Epidermal melanocyte (primary cell): ENCODE measurements around the gene OPN1MW.
A peak's percentile ranks its signal among the peaks of the same experiment; 100 is the strongest.
"Not testable (repeated sequence)": the region's sequence is repeated elsewhere in the genome, so short reads cannot be mapped to it uniquely, and the experiment has no call there.

Experiments
- DNase-seq: peaks from one replicate; pipeline ENCODE4 v3.0.0; 2011; ENCODE audit warnings: low spot score; ENCODE audit not compliant: insufficient read length

The OPN1MW gene

DNA sequence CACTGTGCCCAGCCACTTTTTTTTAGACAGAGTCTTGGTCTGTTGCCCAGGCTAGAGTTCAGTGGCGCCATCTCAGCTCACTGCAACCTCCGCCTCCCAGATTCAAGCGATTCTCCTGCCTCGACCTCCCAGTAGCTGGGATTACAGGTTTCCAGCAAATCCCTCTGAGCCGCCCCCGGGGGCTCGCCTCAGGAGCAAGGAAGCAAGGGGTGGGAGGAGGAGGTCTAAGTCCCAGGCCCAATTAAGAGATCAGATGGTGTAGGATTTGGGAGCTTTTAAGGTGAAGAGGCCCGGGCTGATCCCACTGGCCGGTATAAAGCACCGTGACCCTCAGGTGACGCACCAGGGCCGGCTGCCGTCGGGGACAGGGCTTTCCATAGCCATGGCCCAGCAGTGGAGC is at the start of gene OPN1MW:
OPN1MW (plus strand) TSS at position 301 of the 400 bp plus-strand sequence; CDS start at position 383, 82 bp downstream.
- not testable (repeated sequence) for DNase-seq

DNA sequence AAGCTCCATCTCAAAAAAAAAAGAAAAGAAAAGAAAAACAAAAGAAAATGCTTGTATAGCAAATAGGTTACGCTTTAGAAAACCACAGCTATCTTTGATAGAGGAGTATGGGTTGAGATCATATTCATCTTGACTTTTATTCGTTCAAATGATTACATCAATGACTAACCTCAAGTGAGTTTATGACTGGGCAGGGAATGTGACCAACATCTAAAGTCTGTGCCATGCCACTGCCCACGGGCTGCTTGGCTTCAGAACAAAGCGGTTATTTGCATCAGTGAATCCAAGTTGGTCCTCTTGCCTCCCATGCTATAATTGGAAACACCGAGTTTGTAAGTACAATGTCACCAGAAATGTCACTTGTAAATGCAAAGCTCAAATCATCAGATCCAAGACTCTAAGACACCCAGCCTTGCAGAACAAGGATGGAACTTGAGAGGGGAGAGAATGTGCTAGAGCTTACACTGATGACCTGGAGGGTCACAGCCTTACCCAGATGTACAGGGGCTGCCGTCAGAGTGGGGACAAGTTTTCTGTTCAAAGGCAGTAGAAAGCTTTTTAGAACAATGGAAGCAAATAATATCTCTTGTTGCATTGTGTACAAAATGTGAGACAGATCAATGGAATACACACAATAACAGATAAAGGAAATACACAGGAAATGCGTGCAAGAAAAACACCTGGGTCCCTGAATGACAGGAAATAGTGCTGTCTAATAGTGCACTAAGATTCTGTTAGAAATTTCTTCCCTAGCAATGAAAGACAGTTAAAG is 46.8 kb upstream of the OPN1MW start:
- no peak for DNase-seq

DNA sequence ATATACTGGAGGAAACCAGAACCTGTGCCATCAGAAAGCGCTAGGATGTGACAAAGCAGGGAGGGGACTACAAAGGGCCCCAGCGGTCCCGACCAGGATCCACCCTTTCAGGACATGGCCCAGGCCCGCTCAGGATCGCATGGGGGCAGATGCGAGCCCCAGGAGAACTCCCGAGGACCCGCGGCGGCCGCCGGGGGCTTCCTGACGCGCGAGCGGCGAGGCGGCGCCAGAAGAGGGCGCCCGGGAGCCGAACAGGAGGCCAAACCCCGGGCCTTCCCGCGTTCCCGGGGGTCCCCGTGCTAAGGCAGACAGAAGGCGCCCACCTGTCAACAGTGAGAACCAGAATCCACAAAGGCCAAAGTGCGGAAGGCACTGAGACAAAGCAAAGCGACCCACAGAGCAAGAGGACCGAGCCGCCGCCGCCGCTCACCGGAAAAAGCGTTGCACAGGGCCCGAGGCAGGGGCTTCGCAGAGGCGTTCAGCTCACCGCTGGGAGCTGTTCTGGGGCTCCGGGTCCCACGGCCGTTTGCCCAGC is 45.7 kb upstream of the OPN1MW start:
- DNase-seq, result peak; percentile 43

DNA sequence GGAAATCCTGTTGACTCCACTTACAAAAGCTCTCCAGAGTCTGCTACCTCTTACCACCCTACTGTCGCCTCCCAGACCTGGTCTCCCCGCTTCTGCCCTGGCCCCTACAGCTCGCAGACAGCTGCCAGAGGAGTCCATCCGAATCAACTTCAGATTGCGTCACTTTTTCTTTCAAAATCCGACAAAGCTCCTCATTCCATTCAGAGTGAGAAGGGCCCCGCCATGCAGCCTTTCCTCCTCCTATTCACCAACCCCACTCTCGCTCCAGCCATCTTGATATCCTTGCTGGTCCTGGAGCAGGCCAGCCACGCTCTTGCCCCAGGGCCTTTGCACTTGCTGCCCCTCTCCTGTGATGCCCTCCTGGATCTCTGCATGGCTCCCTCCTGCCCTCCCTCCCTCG is 43.5 kb upstream of the OPN1MW start:
- DNase-seq, result no peak

DNA sequence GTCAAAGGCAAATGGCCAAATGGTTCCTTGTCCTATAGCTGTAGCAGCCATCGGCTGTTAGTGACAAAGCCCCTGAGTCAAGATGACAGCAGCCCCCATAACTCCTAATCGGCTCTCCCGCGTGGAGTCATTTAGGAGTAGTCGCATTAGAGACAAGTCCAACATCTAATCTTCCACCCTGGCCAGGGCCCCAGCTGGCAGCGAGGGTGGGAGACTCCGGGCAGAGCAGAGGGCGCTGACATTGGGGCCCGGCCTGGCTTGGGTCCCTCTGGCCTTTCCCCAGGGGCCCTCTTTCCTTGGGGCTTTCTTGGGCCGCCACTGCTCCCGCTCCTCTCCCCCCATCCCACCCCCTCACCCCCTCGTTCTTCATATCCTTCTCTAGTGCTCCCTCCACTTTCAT is 42.2 kb upstream of the OPN1MW start:
- DNase-seq, result no peak

DNA sequence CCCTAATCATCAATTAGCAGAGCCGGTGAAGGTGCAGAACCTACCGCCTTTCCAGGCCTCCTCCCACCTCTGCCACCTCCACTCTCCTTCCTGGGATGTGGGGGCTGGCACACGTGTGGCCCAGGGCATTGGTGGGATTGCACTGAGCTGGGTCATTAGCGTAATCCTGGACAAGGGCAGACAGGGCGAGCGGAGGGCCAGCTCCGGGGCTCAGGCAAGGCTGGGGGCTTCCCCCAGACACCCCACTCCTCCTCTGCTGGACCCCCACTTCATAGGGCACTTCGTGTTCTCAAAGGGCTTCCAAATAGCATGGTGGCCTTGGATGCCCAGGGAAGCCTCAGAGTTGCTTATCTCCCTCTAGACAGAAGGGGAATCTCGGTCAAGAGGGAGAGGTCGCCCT is 41.7 kb upstream of the OPN1MW start:
- DNase-seq, result no peak

DNA sequence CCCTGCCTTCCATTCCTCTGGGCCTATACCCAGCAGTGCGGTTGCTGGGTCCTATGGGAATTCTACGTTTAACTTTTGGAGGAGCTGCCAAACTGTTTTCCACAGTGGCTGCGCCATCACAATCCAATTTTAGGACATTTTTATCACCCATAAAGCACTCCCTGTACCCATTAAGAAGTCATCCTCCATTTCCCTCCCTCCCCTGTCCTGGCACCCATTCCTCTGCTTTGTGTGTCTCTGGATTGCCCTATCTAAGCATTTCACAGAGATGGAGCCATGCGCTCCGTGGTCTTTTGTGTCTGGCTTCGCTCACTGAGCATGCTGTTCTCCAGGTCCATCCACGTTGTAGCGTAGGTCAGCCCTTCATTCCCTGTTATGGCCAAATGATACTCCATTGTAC is 40.0 kb upstream of the OPN1MW start:
- no peak for DNase-seq

DNA sequence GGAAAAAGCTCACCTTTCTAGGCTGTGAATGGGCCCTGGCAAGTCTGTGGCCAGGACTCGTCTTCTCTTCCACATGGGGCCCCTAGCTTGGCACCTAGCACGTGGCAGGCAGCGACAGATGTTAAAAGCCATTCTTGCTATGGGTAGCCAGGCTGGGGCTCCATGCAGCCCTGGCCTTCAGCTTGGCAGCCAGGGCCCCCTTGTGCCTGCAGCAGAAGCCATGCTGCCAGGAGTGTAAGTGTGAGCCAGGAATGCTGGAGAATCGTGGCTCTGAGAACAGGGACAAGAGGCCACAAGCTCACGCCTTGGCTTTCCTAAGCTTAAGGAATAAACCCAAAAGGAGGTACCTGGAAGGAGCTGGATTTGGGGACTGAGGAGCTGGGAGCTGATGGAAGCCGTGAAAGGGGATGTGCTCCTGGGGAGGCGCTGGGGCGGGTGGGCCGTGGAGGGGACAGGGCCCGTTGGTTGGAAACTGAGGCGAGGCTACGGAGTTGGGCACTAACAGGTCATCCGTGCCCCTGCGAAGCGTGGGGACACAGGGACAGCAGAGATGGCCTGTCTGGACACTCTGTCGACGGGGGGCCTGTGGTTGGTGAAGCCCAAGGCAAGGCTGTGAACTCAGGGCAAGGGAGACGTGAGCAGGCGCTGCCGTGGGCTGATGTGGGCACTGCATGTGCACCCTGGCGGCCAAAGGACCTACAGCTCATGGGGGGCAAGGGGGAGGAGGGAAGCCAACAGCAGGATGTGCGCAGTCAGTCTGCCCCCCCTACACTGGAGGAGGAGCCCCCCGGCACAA is 39.2 kb upstream of the OPN1MW start:
- DNase-seq, result no peak

DNA sequence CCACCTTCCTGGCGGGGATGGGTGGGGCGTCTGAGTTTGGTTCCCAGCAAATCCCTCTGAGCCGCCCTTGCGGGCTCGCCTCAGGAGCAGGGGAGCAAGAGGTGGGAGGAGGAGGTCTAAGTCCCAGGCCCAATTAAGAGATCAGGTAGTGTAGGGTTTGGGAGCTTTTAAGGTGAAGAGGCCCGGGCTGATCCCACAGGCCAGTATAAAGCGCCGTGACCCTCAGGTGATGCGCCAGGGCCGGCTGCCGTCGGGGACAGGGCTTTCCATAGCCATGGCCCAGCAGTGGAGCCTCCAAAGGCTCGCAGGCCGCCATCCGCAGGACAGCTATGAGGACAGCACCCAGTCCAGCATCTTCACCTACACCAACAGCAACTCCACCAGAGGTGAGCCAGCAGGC is 38.4 kb upstream of the OPN1MW start, which contains the start of gene OPN1LW:
OPN1LW (plus strand) TSS at position 234 of the 400 bp plus-strand sequence; CDS start at position 275, 41 bp downstream.
- not testable (repeated sequence) for DNase-seq

DNA sequence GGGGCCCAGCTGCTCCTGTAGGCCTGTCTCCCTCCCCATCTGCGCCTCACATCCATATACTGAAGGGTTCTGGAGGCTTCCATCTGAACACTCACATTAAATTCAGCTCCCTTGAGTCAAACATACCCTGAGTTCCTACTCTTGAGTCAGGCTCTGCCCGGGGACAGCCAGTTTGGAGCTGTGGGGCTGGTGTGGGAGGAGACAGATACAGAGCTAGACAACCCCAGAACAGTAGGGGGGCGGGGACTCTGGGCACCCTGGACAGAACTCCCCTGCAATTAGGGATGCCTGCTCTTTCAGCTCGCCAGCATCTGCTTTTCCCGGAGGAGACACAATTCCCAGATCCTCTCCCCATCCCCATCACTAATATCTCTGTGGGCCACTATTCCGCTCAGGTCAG is 31.4 kb upstream of the OPN1MW start:
- not testable (repeated sequence) for DNase-seq

DNA sequence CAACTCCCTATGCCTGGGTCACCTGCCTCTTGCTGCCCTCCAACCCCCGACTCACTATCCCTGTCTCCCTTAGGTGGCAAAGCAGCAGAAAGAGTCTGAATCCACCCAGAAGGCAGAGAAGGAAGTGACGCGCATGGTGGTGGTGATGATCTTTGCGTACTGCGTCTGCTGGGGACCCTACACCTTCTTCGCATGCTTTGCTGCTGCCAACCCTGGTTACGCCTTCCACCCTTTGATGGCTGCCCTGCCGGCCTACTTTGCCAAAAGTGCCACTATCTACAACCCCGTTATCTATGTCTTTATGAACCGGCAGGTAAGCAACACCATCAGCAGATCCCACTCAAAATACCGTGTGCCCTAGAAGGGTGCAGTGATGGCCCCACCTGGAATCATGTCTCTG is 26.2 kb upstream of the OPN1MW start:
- not testable (repeated sequence) for DNase-seq

DNA sequence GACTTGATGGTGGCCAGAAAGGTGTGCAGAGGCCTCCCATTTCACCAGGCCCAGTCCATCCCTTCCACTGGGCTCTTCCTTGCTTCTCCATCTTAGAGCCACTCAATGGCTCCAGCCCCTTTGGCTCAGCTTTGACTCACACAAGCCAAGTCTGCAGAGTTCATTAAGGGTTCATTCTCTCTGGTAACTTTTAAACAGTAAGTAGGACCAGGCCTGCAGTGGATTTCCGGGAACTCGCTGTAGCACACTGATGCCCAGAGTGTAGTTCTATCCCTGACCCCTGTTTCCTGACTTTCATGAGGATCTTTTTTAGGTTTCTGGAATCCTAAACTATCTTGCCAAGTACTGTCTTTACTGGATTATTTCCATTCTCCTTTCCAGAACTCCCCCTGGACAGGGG is 25.2 kb upstream of the OPN1MW start:
- not testable (repeated sequence) for DNase-seq

DNA sequence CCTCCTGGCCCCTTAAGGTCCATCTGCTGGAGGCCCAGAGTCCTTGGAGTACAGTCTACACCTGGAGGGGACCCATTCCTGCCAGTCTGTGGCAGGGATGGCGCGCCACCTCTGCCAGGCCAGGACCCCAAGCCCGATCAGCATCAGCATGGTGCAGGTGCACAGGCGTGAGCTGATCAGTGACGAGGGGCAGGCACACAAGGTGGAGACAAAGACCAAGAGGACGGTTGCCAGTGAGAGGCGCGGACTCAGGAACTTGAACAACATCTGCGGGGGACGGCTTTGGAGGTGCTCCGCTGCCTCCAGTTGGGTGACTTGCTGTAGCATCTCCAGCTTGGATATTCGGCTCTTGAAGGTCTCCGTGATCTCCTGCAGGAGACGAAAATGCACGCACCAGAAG is 23.1 kb upstream of the OPN1MW start:
- DNase-seq, result not testable (repeated sequence)

DNA sequence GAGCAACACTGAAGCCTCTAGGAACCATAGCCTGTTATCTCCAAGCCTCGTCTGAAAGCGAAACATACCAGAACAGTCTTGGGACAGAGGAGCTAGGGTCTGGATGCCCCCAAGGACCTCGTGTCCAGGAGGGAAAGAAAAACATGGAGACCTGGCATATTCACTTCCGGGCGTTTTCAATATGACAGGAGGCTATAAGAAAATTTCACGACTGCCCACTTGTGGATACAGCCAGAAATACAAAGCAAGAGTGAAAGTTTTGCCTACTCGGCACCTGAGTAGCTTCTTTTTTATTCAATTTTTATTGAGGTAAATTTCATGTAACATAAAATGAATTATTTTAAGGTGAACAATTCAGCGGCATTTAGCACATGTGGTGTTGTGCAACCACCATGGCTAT is 17.5 kb upstream of the OPN1MW start:
- not testable (repeated sequence) for DNase-seq

DNA sequence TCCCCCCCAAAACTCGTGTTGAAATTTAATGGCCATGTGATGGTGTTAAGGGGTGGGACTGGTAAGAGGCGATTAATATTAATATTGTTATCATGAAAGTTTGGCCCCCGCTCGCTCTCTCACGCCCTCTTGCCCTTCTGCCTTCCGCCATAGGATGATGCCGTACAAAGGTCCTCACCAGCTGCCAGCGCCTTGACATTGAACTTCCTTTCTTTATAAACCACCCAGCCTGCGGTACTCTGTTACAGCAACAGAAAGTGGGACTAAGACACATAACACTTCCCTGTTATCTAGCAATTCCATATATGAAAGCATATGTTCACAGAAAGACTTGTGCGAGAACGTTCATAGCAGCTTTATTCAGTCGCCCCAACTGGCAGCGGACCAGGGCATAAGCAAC is 14.0 kb upstream of the OPN1MW start:
- not testable (repeated sequence) for DNase-seq

DNA sequence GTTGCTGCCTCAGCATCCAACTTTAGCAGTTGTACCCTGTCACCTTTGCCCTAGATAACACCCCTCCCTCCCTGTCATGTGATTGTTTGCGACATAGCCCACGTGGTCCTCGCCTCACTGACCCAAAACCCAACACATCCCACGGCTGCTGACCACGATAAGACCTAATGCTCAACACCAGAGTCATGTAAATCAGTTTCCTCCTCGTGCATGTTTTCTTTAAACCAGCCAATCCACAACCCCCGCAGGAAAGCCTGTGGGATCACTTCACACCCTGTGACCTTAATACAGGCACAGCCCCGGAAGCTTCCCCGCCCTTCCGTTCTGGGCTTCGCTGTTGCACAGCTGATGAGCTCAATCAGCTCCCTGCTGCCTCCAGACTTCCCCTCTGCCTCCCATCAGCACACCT is 9.9 kb upstream of the OPN1MW start:
- not testable (repeated sequence) for DNase-seq

DNA sequence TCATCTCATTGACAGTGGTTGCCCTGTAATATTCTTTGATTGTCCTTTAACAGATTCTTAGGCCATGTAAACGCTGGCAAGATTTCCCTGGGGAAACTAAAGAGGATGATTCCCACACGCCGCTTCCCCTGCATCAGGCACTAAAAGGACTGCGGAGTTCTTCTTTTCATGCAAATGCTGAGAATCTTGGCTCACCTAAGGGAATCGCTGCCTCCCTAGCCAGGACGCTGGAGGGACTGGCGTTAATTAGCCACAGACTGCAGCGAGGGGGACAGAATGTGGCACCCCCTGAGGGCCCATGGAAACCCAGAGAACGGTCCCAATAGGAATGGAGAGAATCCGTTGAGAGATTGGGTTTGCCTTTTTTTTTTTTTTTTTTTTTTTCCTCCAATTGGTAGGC is 8.0 kb upstream of the OPN1MW start:
- DNase-seq, result not testable (repeated sequence)

DNA sequence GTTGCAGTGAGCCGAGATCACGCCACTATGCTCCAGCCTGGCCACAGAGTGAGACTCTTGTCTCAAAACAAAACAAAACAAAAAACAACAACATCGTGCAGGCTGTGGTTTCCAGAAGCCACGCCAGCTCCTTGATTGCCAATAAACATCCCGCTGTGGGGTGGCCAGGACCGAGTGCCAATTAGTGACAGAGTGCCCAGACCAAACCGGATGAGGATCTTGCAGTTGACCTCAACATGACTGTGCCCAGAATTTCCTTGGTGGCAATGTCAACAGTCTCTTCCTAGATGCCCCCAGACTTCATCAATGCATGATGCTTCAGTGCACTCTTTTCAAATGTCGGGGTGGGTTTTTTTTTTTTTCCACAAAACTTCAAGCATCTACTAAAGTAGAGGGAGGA is 1.4 kb downstream of the OPN1MW start:
- DNase-seq, result not testable (repeated sequence)

DNA sequence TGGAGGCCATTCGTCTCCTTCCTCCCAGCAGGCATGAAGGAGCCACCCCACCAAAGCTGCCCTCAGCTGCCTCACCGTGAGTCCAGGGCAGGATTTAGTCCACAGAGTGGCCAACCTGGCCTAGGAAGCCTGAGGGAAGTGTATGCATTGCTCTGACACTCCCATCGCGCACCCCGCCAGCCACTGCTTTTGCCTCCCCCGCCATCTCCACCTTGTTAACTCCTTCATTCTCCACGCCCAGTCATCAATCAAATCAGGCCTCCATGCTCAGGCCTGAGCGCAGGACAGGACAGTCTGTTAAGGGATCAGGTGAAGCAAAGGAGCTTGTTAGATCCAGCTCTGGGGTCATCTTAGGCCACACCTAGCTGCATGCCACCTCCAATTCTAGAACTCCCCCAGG is 10.4 kb downstream of the OPN1MW start:
- DNase-seq, result not testable (repeated sequence)

DNA sequence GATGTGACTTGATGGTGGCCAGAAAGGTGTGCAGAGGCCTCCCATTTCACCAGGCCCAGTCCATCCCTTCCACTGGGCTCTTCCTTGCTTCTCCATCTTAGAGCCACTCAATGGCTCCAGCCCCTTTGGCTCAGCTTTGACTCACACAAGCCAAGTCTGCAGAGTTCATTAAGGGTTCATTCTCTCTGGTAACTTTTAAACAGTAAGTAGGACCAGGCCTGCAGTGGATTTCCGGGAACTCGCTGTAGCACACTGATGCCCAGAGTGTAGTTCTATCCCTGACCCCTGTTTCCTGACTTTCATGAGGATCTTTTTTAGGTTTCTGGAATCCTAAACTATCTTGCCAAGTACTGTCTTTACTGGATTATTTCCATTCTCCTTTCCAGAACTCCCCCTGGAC is 11.9 kb downstream of the OPN1MW start:
- not testable (repeated sequence) for DNase-seq

DNA sequence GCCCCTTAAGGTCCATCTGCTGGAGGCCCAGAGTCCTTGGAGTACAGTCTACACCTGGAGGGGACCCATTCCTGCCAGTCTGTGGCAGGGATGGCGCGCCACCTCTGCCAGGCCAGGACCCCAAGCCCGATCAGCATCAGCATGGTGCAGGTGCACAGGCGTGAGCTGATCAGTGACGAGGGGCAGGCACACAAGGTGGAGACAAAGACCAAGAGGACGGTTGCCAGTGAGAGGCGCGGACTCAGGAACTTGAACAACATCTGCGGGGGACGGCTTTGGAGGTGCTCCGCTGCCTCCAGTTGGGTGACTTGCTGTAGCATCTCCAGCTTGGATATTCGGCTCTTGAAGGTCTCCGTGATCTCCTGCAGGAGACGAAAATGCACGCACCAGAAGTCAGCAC is 14.1 kb downstream of the OPN1MW start:
- not testable (repeated sequence) for DNase-seq
